NCI-H1105 (cell line): ENCODE measurements around the gene SNAP25.

ENCODE experiments used
- DNase-seq: peaks from one replicate; lab custom pipeline; 2025; lab: John Stamatoyannopoulos, UW

SNAP25 gene

GRCh38 chr20:10304471-10305046, 85.9 kb downstream of the SNAP25 start:
- no peak for DNase-seq

GRCh38 chr20:10306440-10307358, 88.1 kb downstream of the SNAP25 start:
- no peak for DNase-seq

GRCh38 chr20:10307359-10307735, 88.7 kb downstream of the SNAP25 start:
- DNase-seq = no peak

GRCh38 chr20:10308652-10309051, 90.0 kb downstream of the SNAP25 start:
- no peak for DNase-seq

- no peak for DNase-seq
Measured at GRCh38 chr20:10309326-10309725, 90.7 kb downstream of the SNAP25 start.

- no peak for DNase-seq
Measured at GRCh38 chr20:10312111-10312510, 93.5 kb downstream of the SNAP25 start.

GRCh38 chr20:10313215-10313614, 94.6 kb downstream of the SNAP25 start:
- no peak for DNase-seq

GRCh38 chr20:10313701-10314100, 95.1 kb downstream of the SNAP25 start:
- DNase-seq = no peak

GRCh38 chr20:10314198-10314597, 95.6 kb downstream of the SNAP25 start:
- no peak for DNase-seq

GRCh38 chr20:10315138-10315537, 96.5 kb downstream of the SNAP25 start:
- no peak for DNase-seq

GRCh38 chr20:10316582-10316981, 98.0 kb downstream of the SNAP25 start:
- DNase-seq = no peak

GRCh38 chr20:10318291-10319024, 99.8 kb downstream of the SNAP25 start:
- DNase-seq = no peak

GRCh38 chr20:10319855-10320254, 101.2 kb downstream of the SNAP25 start:
- DNase-seq = no peak

- DNase-seq = no peak
Measured at GRCh38 chr20:10321138-10321717, 102.6 kb downstream of the SNAP25 start.

- DNase-seq = no peak
Measured at GRCh38 chr20:10322073-10323012, 103.7 kb downstream of the SNAP25 start.

GRCh38 chr20:10323729-10324128, 105.1 kb downstream of the SNAP25 start:
- DNase-seq = no peak

- DNase-seq = no peak
Measured at GRCh38 chr20:10324198-10324847, 105.7 kb downstream of the SNAP25 start.

GRCh38 chr20:10328897-10329255, 110.2 kb downstream of the SNAP25 start:
- no peak for DNase-seq

GRCh38 chr20:10329387-10330005, 110.9 kb downstream of the SNAP25 start:
- no peak for DNase-seq

- DNase-seq = no peak
Measured at GRCh38 chr20:10330071-10330470, 111.4 kb downstream of the SNAP25 start.
